HG03558 (cell line): ENCODE data around the gene PLSCR5.

Experiments
- ATAC-seq: cut with Tn5 transposase; IDR thresholded peaks from one replicate; pipeline ENCODE4 v1.9.1; 2021; ENCODE audit warnings: moderate number of reproducible peaks; ENCODE audit not compliant: unreplicated experiment; ENCODE audit errors: extremely low read depth

PLSCR5 gene

GRCh38 chr3:146546366-146546965, 58.7 kb downstream of the PLSCR5 start:
- ATAC-seq, result no peak

DNA sequence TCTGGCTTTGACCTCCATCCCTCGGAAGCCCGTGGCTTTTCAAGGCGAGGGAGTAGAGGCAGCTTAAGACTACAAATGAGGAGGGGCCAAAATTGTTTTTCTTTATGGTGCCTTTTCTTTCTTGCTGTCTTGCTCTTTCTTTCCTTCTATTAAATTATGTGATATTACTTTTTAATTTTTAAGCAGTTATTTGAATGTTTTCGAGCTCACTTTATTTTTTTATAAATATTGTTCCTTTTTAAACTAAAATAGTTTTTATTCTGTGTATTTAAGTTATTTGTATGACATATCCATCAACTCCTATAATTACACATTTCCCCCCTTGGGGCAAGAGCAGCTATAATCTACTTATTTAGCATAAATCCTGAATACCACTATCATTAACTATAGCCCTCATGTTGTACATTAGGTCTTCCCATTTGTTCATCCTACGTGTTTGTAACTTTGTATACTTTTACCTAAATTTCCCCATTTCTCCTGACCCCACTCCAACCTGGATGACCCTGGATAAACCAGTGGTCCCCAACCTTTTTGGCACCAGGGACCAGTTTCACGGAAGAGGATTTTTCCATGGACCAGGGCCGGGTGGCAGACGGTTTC, 60.1 kb downstream of the PLSCR5 start:
- no peak for ATAC-seq

- ATAC-seq, result peak; percentile 77
These were observed 60.9 kb downstream of the PLSCR5 start, which contains the start of gene PLSCR1 for GRCh38 chr3:146544002-146544928. Gene PLSCR1, minus strand, starts transcription at chr3:146544607. Its CDS starts 8,055 bp downstream, at chr3:146536552.

DNA sequence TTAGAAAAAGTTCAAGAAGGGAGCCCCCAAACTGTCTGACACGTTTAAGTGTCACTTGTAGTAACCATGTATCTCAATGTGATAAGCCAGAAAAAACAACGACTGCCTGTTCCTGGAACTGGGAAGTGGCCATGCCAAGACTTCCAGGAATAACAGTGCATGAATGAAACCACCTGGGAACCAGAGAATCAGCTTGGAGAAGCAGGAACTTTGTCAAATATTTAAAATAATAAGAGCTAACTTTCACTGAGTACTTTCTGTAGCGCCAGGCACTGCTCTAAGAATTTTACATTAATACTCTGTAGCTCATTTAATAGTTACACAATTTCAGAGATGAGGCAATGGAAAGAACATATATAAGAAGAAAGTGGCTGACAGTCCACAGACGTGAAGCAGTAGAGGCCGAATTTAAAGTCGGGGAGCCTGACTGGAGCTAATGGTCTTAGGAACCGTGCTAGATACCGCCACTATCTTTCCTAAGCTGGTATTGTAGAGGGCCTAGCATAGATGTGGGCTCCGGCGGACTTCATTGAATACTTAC, 61.6 kb downstream of the PLSCR5 start:
- no peak for ATAC-seq

DNA sequence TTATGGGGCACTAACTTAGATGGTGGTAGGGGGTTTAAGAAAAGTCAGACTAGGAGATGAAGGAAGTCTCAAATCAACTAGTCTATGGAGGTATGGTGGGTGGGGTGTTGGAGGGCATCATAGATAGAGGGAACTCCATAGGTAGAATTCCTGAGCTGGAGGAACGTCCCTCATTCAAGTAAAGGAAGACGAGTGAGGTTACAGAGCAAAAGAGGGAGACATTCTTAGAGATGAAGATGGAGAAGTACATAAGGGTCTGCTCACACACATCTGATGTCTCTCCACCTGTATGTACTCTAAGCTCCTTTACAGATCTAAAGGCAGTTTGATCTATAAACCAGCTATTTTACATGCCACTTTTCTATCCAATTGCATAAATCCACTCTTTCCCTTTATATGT, 62.2 kb downstream of the PLSCR5 start:
- no peak for ATAC-seq

DNA sequence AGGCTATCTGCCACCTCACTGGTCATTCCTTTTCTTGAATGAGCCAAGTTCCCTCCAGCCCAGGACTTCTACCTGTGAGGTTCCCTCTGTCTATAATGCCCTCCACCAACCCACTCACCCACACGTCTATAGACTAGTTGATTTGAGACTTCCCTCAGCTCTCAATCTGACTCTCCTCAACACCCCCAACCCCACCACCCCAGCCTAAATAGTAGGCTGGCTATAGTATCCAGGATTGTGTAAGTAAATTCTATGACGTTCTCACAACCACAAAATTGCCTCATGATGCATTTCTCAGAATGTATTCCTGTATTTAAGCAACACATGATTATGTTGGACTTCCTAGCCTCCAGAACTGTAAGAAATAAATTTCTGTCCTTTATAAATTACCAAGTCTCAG, 63.0 kb downstream of the PLSCR5 start:
- no peak for ATAC-seq

DNA sequence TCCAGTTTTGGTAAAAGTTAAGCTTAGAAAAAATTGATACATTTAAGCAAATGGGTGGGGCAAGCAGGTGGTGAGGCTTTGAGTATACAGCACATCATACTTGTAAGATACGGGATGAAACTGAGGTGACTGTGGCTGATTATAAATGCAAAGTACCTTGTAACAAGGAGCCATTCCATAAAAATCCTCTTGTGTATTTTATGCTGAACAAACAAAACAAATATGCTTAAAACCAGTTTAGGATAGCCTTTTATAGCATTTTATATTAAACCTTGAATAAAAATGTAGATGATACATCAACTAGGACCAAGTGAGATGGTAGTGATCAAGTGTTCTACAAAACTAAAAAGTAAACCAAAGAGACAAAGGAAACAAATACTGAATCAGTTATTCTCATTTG, 64.2 kb downstream of the PLSCR5 start:
- ATAC-seq, result no peak

DNA sequence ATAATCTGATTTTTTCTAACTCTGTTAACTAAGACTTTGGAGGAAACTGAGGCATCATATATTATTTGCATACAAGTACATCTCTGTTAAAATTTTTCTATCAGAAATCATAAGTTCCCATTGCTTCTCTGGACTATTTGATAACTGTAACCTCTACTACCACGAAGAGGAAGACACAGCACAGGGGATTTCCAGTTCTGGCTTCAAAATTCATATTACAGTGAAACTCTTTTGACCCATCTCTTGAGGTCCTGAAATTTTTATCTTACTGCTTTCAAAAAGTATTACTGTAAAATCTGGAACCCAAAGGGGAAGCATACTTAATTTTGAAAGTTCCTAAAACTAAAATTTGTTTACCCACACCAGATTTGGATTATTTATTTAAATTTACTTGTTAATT, 64.9 kb downstream of the PLSCR5 start:
- no peak for ATAC-seq

DNA sequence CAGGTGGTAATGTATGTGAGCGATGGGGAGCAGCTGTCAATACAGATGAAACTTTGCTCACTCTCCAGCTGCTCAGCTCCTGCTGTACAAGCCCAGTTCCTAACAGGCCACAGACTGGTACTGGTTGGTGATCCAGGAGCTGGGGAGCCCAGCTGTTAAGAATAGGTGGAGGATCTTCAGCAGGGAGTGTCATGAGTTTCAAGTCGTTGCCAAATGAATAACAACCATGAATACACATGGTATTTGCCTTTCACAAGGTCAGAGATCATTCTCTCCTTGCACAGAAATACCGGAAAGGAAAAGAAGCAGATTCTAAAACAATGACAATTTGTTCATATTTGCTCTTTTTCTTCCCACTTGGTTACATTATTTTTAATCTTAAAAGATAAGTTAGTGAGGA, 65.8 kb downstream of the PLSCR5 start:
- ATAC-seq, result no peak

DNA sequence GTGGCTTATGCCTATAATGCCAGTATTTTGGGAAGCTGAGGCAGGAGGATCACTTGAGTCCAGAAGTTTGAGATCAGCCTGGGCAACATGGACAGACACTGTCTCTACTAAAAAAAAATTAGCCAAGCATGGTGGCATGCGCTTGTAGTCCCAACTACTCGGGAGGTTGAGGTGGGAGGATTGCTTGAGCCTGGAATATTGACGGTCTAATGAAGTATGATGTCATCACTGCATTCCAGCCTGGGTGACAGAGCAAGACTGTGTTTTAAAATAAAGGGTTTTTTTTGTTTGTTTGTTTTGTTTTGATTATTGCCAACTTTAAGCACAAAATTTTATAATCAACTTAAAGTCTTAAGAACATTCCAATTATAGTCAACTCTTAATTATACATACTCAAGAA, 67.5 kb downstream of the PLSCR5 start:
- no peak for ATAC-seq

- no peak for ATAC-seq
These were observed 68.5 kb downstream of the PLSCR5 start for GRCh38 chr3:146536681-146537080.
